WTC11 (cell line): ENCODE results near the gene LHX4. TPM values are rescaled to one million over a fixed set of nuclear protein-coding genes. Genes with fewer than 3 reads are reported as not detected.

Experiments used
- ATAC-seq: fragments of 200-7000 bp; cut with Tn5 transposase; 2 replicates; pipeline ENCODE4 v1.10.0; 2021; ENCODE audit warnings: mild to moderate bottlenecking, moderate library complexity
- CTCF ChIA-PET: fragments of 300-600 bp; sonication (Branson Sonifier 250); formaldehyde crosslinking; loops from one replicate; lab custom pipeline; 2021; ENCODE audit warnings: antibody characterized with exemption; lab: Charles Lee
- POLR2A ChIA-PET: fragments of 350-600 bp; sonication (Branson Sonifier 250); formaldehyde crosslinking; loops from one replicate; lab custom pipeline; 2021; ENCODE audit warnings: antibody characterized with exemption; lab: Charles Lee
- DNase-seq: peaks from one replicate; pipeline ENCODE4 v3.0.0; 2021; ENCODE audit warnings: low spot score
- H3K27ac Mint-ChIP-seq: 2 replicates; pipeline ENCODE4 v1.8.0; 2021; ENCODE audit warnings: mixed read lengths
- H3K27me3 Mint-ChIP-seq: 2 replicates; pipeline ENCODE4 v1.8.0; 2021; ENCODE audit warnings: low read depth, mild to moderate bottlenecking, moderate library complexity, mixed read lengths
- H3K36me3 Mint-ChIP-seq: 2 replicates; pipeline ENCODE4 v1.8.0; 2021; ENCODE audit warnings: mixed read lengths
- H3K4me1 Mint-ChIP-seq: 2 replicates; pipeline ENCODE4 v1.8.0; 2022; ENCODE audit warnings: mixed read lengths
- H3K4me3 Mint-ChIP-seq: 2 replicates; pipeline ENCODE4 v1.8.0; 2021; ENCODE audit warnings: mild to moderate bottlenecking, moderate library complexity, mixed read lengths
- H3K9me3 Mint-ChIP-seq: 2 replicates; pipeline ENCODE4 v1.8.0; 2021; ENCODE audit warnings: mixed read lengths
- ARID4B ChIP-seq: sonication (generic); formaldehyde crosslinking; IDR thresholded peaks from 2 replicates; pipeline ENCODE4 v1.8.0; 2023; ENCODE audit warnings: missing genetic modification reagents, mild to moderate bottlenecking, borderline replicate concordance
- CREM ChIP-seq: sonication (generic); formaldehyde crosslinking; IDR thresholded peaks from 2 replicates; pipeline ENCODE4 v1.8.1; 2022; ENCODE audit warnings: mild to moderate bottlenecking, missing genetic modification reagents, moderate library complexity
- ESRRA ChIP-seq: sonication (generic); formaldehyde crosslinking; IDR thresholded peaks from 2 replicates; pipeline ENCODE4 v1.8.1; 2022; ENCODE audit warnings: mild to moderate bottlenecking, missing genetic modification reagents, borderline replicate concordance
- FOXP1 ChIP-seq: sonication (generic); formaldehyde crosslinking; IDR thresholded peaks from 2 replicates; pipeline ENCODE4 v1.8.0; 2022; ENCODE audit warnings: missing genetic modification reagents, mild to moderate bottlenecking, moderate library complexity, borderline replicate concordance
- MYBL2 ChIP-seq: sonication (generic); formaldehyde crosslinking; IDR thresholded peaks from 2 replicates; pipeline ENCODE4 v1.8.1; 2023; ENCODE audit warnings: mild to moderate bottlenecking, moderate library complexity, missing genetic modification reagents
- NR3C1 ChIP-seq: sonication (generic); formaldehyde crosslinking; conservative IDR thresholded peaks from 2 replicates; pipeline ENCODE4 v1.8.1; 2023; ENCODE audit warnings: low read depth, mild to moderate bottlenecking, missing genetic modification reagents
- OVOL2 ChIP-seq: fragments of 250-450 bp; sonication (Bioruptor Pico); IDR thresholded peaks from 2 replicates; pipeline ENCODE4 v1.9.0; 2021; ENCODE audit warnings: mild to moderate bottlenecking, borderline replicate concordance
- SMAD4 ChIP-seq: sonication (generic); formaldehyde crosslinking; IDR thresholded peaks from 2 replicates; pipeline ENCODE4 v1.8.0; 2022; ENCODE audit warnings: mild to moderate bottlenecking, missing genetic modification reagents
- ZNF219 ChIP-seq: sonication (generic); formaldehyde crosslinking; IDR thresholded peaks from 2 replicates; pipeline ENCODE4 v1.8.0; 2023; ENCODE audit warnings: missing genetic modification reagents, mild to moderate bottlenecking, borderline replicate concordance
- ZNF416 ChIP-seq: fragments of 250-450 bp; sonication (Bioruptor Pico); IDR thresholded peaks from 2 replicates; pipeline ENCODE4 v1.9.0; 2021; ENCODE audit warnings: mild to moderate bottlenecking, inconsistent platforms
- total RNA-seq: library from RNA; stranded (reverse); gene quantifications from 3 replicates; pipeline ENCODE4 v1.2.3, GENCODE V29; 2021
- TF ChIP-seq, protein P1 (sequence below): sonication (generic); formaldehyde crosslinking; conservative IDR thresholded peaks from 2 replicates; pipeline ENCODE4 v1.8.1; 2022; ENCODE audit warnings: mild to moderate bottlenecking, missing genetic modification reagents
- TF ChIP-seq, protein P2 (sequence below): fragments of 250-450 bp; sonication (Bioruptor Pico); IDR thresholded peaks from 2 replicates; pipeline ENCODE4 v1.9.0; 2021; ENCODE audit warnings: mild to moderate bottlenecking
- TF ChIP-seq, protein P3 (sequence below): sonication (generic); formaldehyde crosslinking; IDR thresholded peaks from 2 replicates; pipeline ENCODE4 v1.8.1; 2023; ENCODE audit warnings: mild to moderate bottlenecking, missing genetic modification reagents
- TF ChIP-seq, protein P4 (sequence below): sonication (generic); formaldehyde crosslinking; IDR thresholded peaks from 2 replicates; pipeline ENCODE4 v1.8.1; 2022; ENCODE audit warnings: low read depth, mild to moderate bottlenecking, moderate library complexity, missing genetic modification reagents, borderline replicate concordance
- TF ChIP-seq, protein P5 (sequence below): sonication (generic); formaldehyde crosslinking; IDR thresholded peaks from 2 replicates; pipeline ENCODE4 v1.8.1; 2022; ENCODE audit warnings: mild to moderate bottlenecking, missing genetic modification reagents, moderate library complexity, borderline replicate concordance
- TF ChIP-seq, protein P6 (sequence below): sonication (generic); formaldehyde crosslinking; IDR thresholded peaks from 2 replicates; pipeline ENCODE4 v1.8.0; 2022; ENCODE audit warnings: mild to moderate bottlenecking, missing genetic modification reagents

The LHX4 gene
- total RNA-seq, 1 experiment from 2014 or later: 19.2 TPM

- Mint-ChIP-seq H3K9me3 (no peaks in the 10 kb centered on the region), H3K4me1 (peaks cover 30% of the 10 kb centered on the region), H3K36me3 (peaks cover 4% of the 10 kb centered on the region; the same call in 1 of the 2 replicates), H3K27ac (no peak overlapping the region; the same call in 1 of the 2 replicates), H3K4me3 (no peak overlapping the region), H3K27me3 (no peaks in the 10 kb centered on the region; the same call in 1 of the 2 replicates)
- TF ChIP-seq ZNF219 (CRISPR knock-in tag) (no peak), CREM (CRISPR knock-in tag) (no peak), FOXP1 (CRISPR knock-in tag) (no peak)
- TF ChIP-seq, protein P1, sequence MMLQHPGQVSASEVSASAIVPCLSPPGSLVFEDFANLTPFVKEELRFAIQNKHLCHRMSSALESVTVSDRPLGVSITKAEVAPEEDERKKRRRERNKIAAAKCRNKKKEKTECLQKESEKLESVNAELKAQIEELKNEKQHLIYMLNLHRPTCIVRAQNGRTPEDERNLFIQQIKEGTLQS (CRISPR knock-in tag): no peak
- TF ChIP-seq, protein P2, sequence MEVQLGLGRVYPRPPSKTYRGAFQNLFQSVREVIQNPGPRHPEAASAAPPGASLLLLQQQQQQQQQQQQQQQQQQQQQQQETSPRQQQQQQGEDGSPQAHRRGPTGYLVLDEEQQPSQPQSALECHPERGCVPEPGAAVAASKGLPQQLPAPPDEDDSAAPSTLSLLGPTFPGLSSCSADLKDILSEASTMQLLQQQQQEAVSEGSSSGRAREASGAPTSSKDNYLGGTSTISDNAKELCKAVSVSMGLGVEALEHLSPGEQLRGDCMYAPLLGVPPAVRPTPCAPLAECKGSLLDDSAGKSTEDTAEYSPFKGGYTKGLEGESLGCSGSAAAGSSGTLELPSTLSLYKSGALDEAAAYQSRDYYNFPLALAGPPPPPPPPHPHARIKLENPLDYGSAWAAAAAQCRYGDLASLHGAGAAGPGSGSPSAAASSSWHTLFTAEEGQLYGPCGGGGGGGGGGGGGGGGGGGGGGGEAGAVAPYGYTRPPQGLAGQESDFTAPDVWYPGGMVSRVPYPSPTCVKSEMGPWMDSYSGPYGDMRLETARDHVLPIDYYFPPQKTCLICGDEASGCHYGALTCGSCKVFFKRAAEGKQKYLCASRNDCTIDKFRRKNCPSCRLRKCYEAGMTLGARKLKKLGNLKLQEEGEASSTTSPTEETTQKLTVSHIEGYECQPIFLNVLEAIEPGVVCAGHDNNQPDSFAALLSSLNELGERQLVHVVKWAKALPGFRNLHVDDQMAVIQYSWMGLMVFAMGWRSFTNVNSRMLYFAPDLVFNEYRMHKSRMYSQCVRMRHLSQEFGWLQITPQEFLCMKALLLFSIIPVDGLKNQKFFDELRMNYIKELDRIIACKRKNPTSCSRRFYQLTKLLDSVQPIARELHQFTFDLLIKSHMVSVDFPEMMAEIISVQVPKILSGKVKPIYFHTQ (CRISPR knock-in tag): no peak
- TF ChIP-seq, protein P3, sequence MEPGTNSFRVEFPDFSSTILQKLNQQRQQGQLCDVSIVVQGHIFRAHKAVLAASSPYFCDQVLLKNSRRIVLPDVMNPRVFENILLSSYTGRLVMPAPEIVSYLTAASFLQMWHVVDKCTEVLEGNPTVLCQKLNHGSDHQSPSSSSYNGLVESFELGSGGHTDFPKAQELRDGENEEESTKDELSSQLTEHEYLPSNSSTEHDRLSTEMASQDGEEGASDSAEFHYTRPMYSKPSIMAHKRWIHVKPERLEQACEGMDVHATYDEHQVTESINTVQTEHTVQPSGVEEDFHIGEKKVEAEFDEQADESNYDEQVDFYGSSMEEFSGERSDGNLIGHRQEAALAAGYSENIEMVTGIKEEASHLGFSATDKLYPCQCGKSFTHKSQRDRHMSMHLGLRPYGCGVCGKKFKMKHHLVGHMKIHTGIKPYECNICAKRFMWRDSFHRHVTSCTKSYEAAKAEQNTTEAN (CRISPR knock-in tag): no peak
- TF ChIP-seq, protein P4, sequence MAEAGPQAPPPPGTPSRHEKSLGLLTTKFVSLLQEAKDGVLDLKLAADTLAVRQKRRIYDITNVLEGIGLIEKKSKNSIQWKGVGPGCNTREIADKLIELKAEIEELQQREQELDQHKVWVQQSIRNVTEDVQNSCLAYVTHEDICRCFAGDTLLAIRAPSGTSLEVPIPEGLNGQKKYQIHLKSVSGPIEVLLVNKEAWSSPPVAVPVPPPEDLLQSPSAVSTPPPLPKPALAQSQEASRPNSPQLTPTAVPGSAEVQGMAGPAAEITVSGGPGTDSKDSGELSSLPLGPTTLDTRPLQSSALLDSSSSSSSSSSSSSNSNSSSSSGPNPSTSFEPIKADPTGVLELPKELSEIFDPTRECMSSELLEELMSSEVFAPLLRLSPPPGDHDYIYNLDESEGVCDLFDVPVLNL: no peak
- no peak for ATAC-seq
- POLR2A ChIA-PET: no interaction called here
- CTCF ChIA-PET: interaction anchor here (0.6 to 1.0 kb wide), 5 partner anchors 11 to 170 kb away, joined by 3 to 4 read pairs (median 3); no protein-coding TSS in a partner anchor
- no peak for DNase-seq
These were observed 27.4 kb downstream of the LHX4 start for GRCh38 chr1:180257486-180257885.

DNA sequence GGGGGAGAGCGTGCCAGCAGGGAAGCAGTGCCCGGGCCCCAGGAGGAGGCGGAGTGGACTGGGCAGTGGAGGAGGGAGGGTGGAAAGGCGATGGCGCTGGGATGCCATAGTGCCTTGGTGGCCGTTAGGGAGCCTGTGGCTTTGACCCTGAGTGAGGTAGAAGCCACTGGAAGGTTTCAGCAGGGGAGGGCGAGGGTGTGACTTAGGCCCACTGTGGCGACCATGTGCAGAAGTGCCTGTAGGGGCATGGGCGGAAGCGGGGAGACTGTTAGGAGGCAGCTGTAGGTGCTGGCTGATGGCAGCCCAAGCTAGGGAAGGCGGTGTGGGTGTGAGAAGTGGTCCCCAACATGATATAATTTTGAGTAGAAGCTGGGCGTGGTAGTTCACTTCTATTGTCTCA, 28.2 kb downstream of the LHX4 start:
- Mint-ChIP-seq H3K27me3 (no peaks in the 10 kb centered on the region; the same call in 1 of the 2 replicates), H3K27ac (no peak overlapping the region), H3K9me3 (no peaks in the 10 kb centered on the region), H3K4me3 (no peak overlapping the region), H3K4me1 (peaks cover 24% of the 10 kb centered on the region), H3K36me3 (peaks cover 4% of the 10 kb centered on the region; the same call in 1 of the 2 replicates)
- ChIA-PET CTCF (interaction anchor here (1.0 kb wide), 1 partner anchor 10 kb away, joined by 3 read pairs; no protein-coding TSS in a partner anchor), POLR2A (no interaction called here)
- DNase-seq (no peak), ATAC-seq (no peak)
- TF ChIP-seq, protein P5, sequence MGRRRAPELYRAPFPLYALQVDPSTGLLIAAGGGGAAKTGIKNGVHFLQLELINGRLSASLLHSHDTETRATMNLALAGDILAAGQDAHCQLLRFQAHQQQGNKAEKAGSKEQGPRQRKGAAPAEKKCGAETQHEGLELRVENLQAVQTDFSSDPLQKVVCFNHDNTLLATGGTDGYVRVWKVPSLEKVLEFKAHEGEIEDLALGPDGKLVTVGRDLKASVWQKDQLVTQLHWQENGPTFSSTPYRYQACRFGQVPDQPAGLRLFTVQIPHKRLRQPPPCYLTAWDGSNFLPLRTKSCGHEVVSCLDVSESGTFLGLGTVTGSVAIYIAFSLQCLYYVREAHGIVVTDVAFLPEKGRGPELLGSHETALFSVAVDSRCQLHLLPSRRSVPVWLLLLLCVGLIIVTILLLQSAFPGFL: no peak
- no peak for TF ChIP-seq ZNF416 (CRISPR knock-in tag)
- TF ChIP-seq ARID4B (CRISPR knock-in tag): no peak
- no peak for TF ChIP-seq MYBL2 (CRISPR knock-in tag)
- TF ChIP-seq, protein P2 (CRISPR knock-in tag): no peak
- TF ChIP-seq OVOL2 (CRISPR knock-in tag): no peak
- TF ChIP-seq ZNF219 (CRISPR knock-in tag): no peak
- TF ChIP-seq SMAD4 (CRISPR knock-in tag): no peak
- TF ChIP-seq, protein P6, sequence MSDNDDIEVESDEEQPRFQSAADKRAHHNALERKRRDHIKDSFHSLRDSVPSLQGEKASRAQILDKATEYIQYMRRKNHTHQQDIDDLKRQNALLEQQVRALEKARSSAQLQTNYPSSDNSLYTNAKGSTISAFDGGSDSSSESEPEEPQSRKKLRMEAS (CRISPR knock-in tag): no peak
- no peak for TF ChIP-seq FOXP1 (CRISPR knock-in tag)
- no peak for TF ChIP-seq ESRRA (CRISPR knock-in tag)
- no peak for TF ChIP-seq NR3C1 (CRISPR knock-in tag)
